MM.1S (cell line): ENCODE results near the gene COL13A1.

Experiments
- DNase-seq: peaks from one replicate; pipeline ENCODE4 v3.0.0-alpha.2; 2015
- H2AFZ ChIP-seq: fragments of 300-600 bp; sonication (generic); 2 replicates; pipeline ENCODE4 v1.6.0; 2016; ENCODE audit warnings: antibody characterized with exemption, low read length
- H3F3A ChIP-seq: fragments of 300-600 bp; sonication (generic); 2 replicates; pipeline ENCODE4 v1.6.1; 2016; ENCODE audit warnings: mild to moderate bottlenecking, antibody characterized with exemption, low read length, moderate library complexity, mixed read lengths; ENCODE audit not compliant: insufficient read depth
- H3K27ac ChIP-seq: fragments of 300-600 bp; sonication (generic); 2 replicates; pipeline ENCODE4 v1.5.1; 2016; ENCODE audit warnings: mild to moderate bottlenecking, low read length
- H3K27me3 ChIP-seq: fragments of 300-600 bp; sonication (generic); replicated peaks from 2 replicates; pipeline ENCODE4 v1.6.0; 2016; ENCODE audit warnings: low read length; ENCODE audit not compliant: insufficient read depth
- H3K36me3 ChIP-seq: fragments of 300-600 bp; sonication (generic); replicated peaks from 2 replicates; pipeline ENCODE4 v1.6.1; 2016; ENCODE audit warnings: mild to moderate bottlenecking, low read length, mixed read lengths; ENCODE audit not compliant: insufficient read depth
- H3K4me1 ChIP-seq: fragments of 300-600 bp; sonication (generic); 2 replicates; pipeline ENCODE4 v1.6.1; 2016; ENCODE audit warnings: low read length, mixed read lengths
- H3K4me2 ChIP-seq: fragments of 300-600 bp; sonication (generic); 2 replicates; pipeline ENCODE4 v1.6.0; 2016; ENCODE audit warnings: low read depth, low read length
- H3K4me3 ChIP-seq: fragments of 300-600 bp; sonication (generic); 2 replicates; pipeline ENCODE4 v1.5.1; 2016; ENCODE audit warnings: low read length, mixed read lengths
- H3K79me2 ChIP-seq: fragments of 300-600 bp; sonication (generic); 2 replicates; pipeline ENCODE4 v1.6.1; 2016; ENCODE audit warnings: mixed run types, low read length, mixed read lengths
- H3K9ac ChIP-seq: fragments of 300-600 bp; sonication (generic); 2 replicates; pipeline ENCODE4 v1.6.1; 2016; ENCODE audit warnings: low read length, mixed read lengths
- H3K9me2 ChIP-seq: fragments of 300-600 bp; sonication (generic); replicated peaks from 2 replicates; pipeline ENCODE4 v1.6.1; 2016; ENCODE audit warnings: mild to moderate bottlenecking, low read length, mixed read lengths; ENCODE audit not compliant: insufficient read depth
- H3K9me3 ChIP-seq: fragments of 300-600 bp; sonication (generic); replicated peaks from 2 replicates; pipeline ENCODE4 v1.6.1; 2016; ENCODE audit warnings: mild to moderate bottlenecking, low read length, mixed read lengths; ENCODE audit not compliant: insufficient read depth
- H4K20me1 ChIP-seq: fragments of 300-600 bp; sonication (generic); 2 replicates; pipeline ENCODE4 v1.6.1; 2016; ENCODE audit warnings: mild to moderate bottlenecking, low read length, moderate library complexity, mixed read lengths; ENCODE audit not compliant: insufficient read depth
- EZH2 ChIP-seq: fragments of 300-600 bp; sonication (generic); optimal IDR thresholded peaks from 2 replicates; pipeline ENCODE3; 2017; ENCODE audit warnings: low read depth, mild to moderate bottlenecking, antibody characterized with exemption, low read length, mixed read lengths
- EZH2phosphoT487 ChIP-seq: fragments of 300-600 bp; sonication (generic); IDR thresholded peaks from 2 replicates; pipeline ENCODE4 v1.6.1; 2018; ENCODE audit warnings: antibody characterized with exemption, low read length
- TF ChIP-seq, protein P1 (sequence below): fragments of 300-600 bp; sonication (generic); IDR thresholded peaks from 2 replicates; pipeline ENCODE4 v1.5.1; 2016; ENCODE audit warnings: antibody characterized with exemption, low read length, mixed read lengths

Gene COL13A1

GRCh38 chr10:69854511-69855345 lies 53.0 kb downstream of the COL13A1 start:
- no peak overlapping the region for H2AFZ ChIP-seq
- H3K9me2 ChIP-seq = no peaks in the 10 kb centered on the region
- no peak overlapping the region for H3K9ac ChIP-seq
- H3F3A ChIP-seq = no peaks in the 10 kb centered on the region
- no peaks in the 10 kb centered on the region for H3K79me2 ChIP-seq
- no peak overlapping the region for H3K27ac ChIP-seq
- DNase-seq = no peak
- H3K4me3 ChIP-seq = no peak overlapping the region
- H4K20me1 ChIP-seq = no peaks in the 10 kb centered on the region
- no peaks in the 10 kb centered on the region for H3K9me3 ChIP-seq
- H3K36me3 ChIP-seq = no peaks in the 10 kb centered on the region
- H3K4me2 ChIP-seq = no peak overlapping the region
- TF ChIP-seq EZH2phosphoT487 = no peak
- TF ChIP-seq, protein P1, sequence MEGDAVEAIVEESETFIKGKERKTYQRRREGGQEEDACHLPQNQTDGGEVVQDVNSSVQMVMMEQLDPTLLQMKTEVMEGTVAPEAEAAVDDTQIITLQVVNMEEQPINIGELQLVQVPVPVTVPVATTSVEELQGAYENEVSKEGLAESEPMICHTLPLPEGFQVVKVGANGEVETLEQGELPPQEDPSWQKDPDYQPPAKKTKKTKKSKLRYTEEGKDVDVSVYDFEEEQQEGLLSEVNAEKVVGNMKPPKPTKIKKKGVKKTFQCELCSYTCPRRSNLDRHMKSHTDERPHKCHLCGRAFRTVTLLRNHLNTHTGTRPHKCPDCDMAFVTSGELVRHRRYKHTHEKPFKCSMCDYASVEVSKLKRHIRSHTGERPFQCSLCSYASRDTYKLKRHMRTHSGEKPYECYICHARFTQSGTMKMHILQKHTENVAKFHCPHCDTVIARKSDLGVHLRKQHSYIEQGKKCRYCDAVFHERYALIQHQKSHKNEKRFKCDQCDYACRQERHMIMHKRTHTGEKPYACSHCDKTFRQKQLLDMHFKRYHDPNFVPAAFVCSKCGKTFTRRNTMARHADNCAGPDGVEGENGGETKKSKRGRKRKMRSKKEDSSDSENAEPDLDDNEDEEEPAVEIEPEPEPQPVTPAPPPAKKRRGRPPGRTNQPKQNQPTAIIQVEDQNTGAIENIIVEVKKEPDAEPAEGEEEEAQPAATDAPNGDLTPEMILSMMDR = no peak
- no peak for TF ChIP-seq EZH2
- H3K4me1 ChIP-seq = no peaks in the 10 kb centered on the region
- peaks cover 20% of the 10 kb centered on the region for H3K27me3 ChIP-seq

DNA sequence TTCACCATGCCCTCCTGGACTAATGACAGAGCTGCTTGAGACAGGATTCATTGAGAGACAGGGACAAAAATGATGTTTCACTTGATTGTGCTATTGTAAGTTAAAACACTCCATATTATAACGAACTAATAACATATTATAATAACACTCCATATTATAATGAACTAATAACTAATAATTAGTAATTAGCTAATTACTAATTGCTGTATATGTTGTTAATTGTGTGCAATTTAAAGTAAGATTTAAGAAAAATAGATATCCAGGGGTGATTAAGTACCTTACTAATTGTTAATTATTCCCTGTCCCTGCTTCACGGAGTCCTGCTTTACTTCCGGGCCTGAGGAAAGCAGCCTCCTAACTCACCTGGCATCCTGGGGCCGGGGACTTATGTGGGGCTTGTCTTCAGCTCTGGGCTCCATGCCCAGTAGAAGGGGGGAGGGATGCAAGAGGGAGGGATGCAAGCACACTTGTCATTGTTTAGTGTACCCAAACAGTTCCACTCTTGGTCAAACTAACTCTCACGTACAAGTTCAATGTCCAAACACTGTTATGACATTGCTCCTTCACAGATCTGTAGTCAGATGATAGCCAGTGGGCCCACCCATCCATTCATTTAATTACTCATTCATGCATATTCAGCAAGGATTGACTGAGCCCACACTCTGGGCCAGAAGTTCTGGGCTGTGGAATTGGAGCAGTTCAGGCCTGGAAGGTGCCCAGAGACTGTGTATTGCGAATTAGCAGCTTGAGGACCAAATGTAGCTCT lies 53.8 kb downstream of the COL13A1 start:
- Histone ChIP-seq H3K36me3 (no peaks in the 10 kb centered on the region), H3K4me3 (no peak overlapping the region), H2AFZ (no peak overlapping the region), H3K9me3 (no peaks in the 10 kb centered on the region), H3K9me2 (no peaks in the 10 kb centered on the region), H4K20me1 (no peaks in the 10 kb centered on the region), H3K4me1 (no peaks in the 10 kb centered on the region), H3F3A (no peaks in the 10 kb centered on the region), H3K4me2 (no peak overlapping the region), H3K79me2 (no peaks in the 10 kb centered on the region), H3K27ac (no peak overlapping the region), H3K27me3 (peaks cover 13% of the 10 kb centered on the region), H3K9ac (no peak overlapping the region)
- TF ChIP-seq EZH2phosphoT487 (no peak), EZH2 (no peak)
- TF ChIP-seq, protein P1 = no peak
- DNase-seq = no peak

DNA sequence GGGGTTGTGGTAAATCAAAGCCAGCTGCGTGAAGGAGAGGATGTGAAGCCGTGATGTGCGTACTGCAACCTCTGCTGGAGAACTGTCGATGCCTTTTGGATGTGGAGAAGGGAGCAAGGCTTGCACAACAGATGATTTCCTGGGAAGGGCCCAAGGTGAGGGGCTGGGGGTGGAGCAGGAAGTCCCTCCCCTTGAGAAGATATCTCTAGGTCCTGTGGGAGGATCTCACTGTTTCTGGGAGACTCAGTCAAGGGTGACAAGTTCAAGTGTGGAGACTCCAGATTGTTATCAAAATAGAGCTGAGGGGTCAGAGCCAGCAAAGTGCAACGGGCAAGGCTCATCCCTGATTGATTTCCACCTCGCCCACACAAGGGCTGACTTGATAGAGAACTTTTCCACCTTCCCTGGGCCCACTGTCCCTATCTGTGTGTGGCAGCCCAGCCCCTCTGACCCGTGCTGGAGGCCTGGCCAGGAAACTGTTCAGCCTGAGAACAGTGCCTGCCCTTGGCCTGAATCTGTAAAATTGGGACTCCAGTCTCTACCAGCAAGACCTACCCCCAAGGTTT lies 55.0 kb downstream of the COL13A1 start:
- no peaks in the 10 kb centered on the region for H3K79me2 ChIP-seq
- no peak overlapping the region for H3K4me3 ChIP-seq
- H3F3A ChIP-seq = no peaks in the 10 kb centered on the region
- no peaks in the 10 kb centered on the region for H4K20me1 ChIP-seq
- no peaks in the 10 kb centered on the region for H3K4me1 ChIP-seq
- no peak for DNase-seq
- no peaks in the 10 kb centered on the region for H3K9me2 ChIP-seq
- peaks cover 12% of the 10 kb centered on the region for H3K27me3 ChIP-seq
- no peak overlapping the region for H3K4me2 ChIP-seq
- no peaks in the 10 kb centered on the region for H3K36me3 ChIP-seq
- TF ChIP-seq, protein P1 = no peak
- TF ChIP-seq EZH2 (no peak), EZH2phosphoT487 (no peak)
- H3K9ac ChIP-seq = no peak overlapping the region
- H3K9me3 ChIP-seq = no peaks in the 10 kb centered on the region
- H2AFZ ChIP-seq = no peak overlapping the region
- H3K27ac ChIP-seq = no peak overlapping the region
